ENCODE data around the gene MLC1. TPM values are rescaled to one million over a fixed set of nuclear protein-coding genes. Genes with fewer than 3 reads are reported as not detected.
"Not testable (repeated sequence)": the region's sequence is repeated elsewhere in the genome, so short reads cannot be mapped to it uniquely, and the experiment has no call there.

MLC1 gene
- polyA plus RNA-seq, 3 donors from 2014 or later: 64.8 to 123 (median 71.7) TPM

- Mint-ChIP-seq H3K27me3 (ENCODE audit: low read depth in 3 of 3) (peaks cover 3 to 12% (median 5%) of the 10 kb centered on the region in 3 donors), H3K4me1 (peaks cover 3 to 5% of the 10 kb centered on the region in 2 donors), H3K36me3 (no peaks in the 10 kb centered on the region), H3K27ac (peak overlapping the region in 2 of 6 donors; percentile 19 to 52), H3K9me3 (no peaks in the 10 kb centered on the region), H3K4me3 (peak overlapping the region in 1 of 5 donors; percentile 30)
- DNase-seq: no peak
Observed at GRCh38 chr22:50090412-50090714, 5.1 kb upstream of the MLC1 start.

DNA sequence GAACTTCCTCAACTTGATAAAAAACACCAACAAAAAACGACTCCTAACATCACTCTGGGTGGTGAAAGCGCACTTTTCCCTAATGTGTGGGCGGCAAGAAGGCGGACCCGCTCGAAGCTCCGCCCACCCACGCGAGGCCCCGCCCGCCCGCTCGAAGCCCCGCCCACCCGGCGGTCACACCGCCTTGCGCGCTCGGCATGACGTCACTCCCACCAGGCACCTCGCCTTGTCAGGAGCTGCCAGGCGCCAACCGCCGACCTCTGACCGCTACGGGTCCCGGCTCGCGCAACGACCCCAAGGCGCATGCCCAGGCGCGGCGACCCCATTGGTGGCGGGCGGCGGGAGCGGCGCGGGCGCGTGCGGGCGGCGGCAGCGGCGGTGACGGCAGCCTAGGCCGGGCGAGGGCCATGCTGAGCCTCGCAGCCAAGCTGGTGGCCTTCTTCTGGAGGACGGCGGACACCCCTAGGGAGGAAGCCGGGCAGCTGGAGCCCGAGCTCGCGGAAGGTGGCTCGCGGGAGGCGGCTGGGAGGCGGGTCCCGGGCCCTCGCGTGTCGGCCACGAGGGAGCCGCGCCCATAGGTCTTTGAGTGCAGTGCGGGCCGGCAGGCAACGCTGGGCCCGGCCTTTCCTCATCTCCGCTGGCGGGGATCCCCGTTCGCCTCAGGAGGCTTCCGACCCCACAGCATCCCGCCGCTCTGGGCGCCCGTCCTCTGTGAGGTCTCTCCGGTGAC lies 4.6 kb upstream of the MLC1 start, which contains the start of gene MOV10L1:
TSS of gene MOV10L1 (plus strand) at position 325 of the 730 bp plus-strand sequence. CDS start at position 408, 83 bp downstream.
- H3K4me1 Mint-ChIP-seq: peaks cover 3 to 5% of the 10 kb centered on the region in 2 donors
- H3K36me3 Mint-ChIP-seq: no peaks in the 10 kb centered on the region
- H3K27me3 Mint-ChIP-seq (ENCODE audit: low read depth in 3 of 3): peaks cover 2 to 14% (median 5%) of the 10 kb centered on the region in 3 donors
- no peaks in the 10 kb centered on the region for H3K9me3 Mint-ChIP-seq
- H3K4me3 Mint-ChIP-seq: peak within 1 kb of the TSS in 1 of 5 donors; percentile 30
- peak; percentile 40 to 76 (median 42) for DNase-seq
- H3K27ac Mint-ChIP-seq: peak within 1 kb of the TSS in 3 of 6 donors; percentile 19 to 52 (median 26)

DNA sequence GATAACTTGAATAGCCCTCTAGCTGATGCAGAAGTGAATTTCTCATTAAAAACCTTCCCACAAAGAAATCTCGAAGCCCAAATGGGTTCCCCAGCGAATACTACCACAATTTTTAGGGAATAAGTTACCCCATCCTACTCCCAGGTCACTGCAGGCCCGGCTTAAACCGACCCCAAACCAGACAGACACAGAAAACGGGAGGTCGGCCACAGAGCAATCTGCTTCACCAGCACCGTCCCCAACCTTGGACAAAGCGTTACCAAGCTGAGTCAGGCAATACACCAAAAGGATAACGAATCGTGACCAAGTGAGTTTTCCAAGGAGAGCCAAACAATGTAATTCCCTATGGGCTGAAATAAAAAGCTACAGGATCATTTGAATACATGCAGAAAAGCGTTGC lies 4.0 kb upstream of the MLC1 start:
- H3K27ac Mint-ChIP-seq: peak overlapping the region in 3 of 6 donors; percentile 10 to 46 (median 26)
- H3K9me3 Mint-ChIP-seq: no peaks in the 10 kb centered on the region
- no peaks in the 10 kb centered on the region for H3K36me3 Mint-ChIP-seq
- H3K4me1 Mint-ChIP-seq: peaks cover 3 to 5% of the 10 kb centered on the region in 2 donors
- DNase-seq: no peak
- H3K27me3 Mint-ChIP-seq (ENCODE audit: low read depth in 3 of 3): peaks cover 4 to 14% (median 5%) of the 10 kb centered on the region in 3 donors
- no peak overlapping the region for H3K4me3 Mint-ChIP-seq

GRCh38 chr22:50088096-50088495 lies 2.9 kb upstream of the MLC1 start:
- Mint-ChIP-seq H3K4me1 (peaks cover 8 to 10% of the 10 kb centered on the region in 2 donors), H3K9me3 (no peaks in the 10 kb centered on the region), H3K27ac (peak overlapping the region in 1 of 6 donors; percentile 61), H3K27me3 (ENCODE audit: low read depth in 3 of 3) (peaks cover 5 to 14% (median 6%) of the 10 kb centered on the region in 3 donors), H3K36me3 (peaks cover 0 to under 1% (median 0%) of the 10 kb centered on the region in 3 donors), H3K4me3 (no peak overlapping the region)
- no peak for DNase-seq

- DNase-seq: no peak
- H3K27ac Mint-ChIP-seq: peak overlapping the region in 2 of 6 donors; percentile 61 to 80
- no peaks in the 10 kb centered on the region for H3K9me3 Mint-ChIP-seq
- peaks cover 12 to 14% of the 10 kb centered on the region in 2 donors for H3K4me1 Mint-ChIP-seq
- H3K36me3 Mint-ChIP-seq: peaks cover 0 to 4% (median 0%) of the 10 kb centered on the region in 3 donors
- H3K4me3 Mint-ChIP-seq: peak overlapping the region in 2 of 5 donors; percentile 12 to 41
- H3K27me3 Mint-ChIP-seq (ENCODE audit: low read depth in 3 of 3): peaks cover 8 to 14% (median 8%) of the 10 kb centered on the region in 3 donors
Observed at GRCh38 chr22:50087646-50088045, 2.4 kb upstream of the MLC1 start.

DNA sequence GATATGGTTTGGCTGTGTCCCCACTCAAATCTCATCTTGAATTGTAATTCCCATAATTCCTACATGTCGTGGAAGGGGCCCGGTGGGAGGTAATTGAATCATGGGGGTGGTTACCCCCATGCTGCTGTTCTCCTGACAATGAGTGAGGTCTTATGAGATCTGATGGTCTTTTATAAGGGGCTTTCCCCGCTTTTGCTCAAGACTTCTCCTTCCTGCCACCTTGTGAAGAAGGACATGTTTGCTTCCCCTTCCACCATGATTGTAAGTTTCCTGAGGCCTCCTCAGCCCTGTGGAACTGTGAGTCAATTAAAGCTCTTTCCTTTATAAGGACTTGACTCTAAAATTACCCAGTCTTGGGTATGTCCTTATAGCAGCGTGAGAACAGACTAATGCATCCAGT lies 1.7 kb upstream of the MLC1 start:
- not testable (repeated sequence) for H3K27ac Mint-ChIP-seq, DNase-seq, H3K9me3 Mint-ChIP-seq, H3K36me3 Mint-ChIP-seq, H3K4me3 Mint-ChIP-seq
- peaks cover 8 to 14% (median 8%) of the 10 kb centered on the region in 3 donors for H3K27me3 Mint-ChIP-seq (ENCODE audit: low read depth in 3 of 3)
- peaks cover 15 to 16% of the 10 kb centered on the region in 2 donors for H3K4me1 Mint-ChIP-seq

GRCh38 chr22:50086526-50086925 lies 1.3 kb upstream of the MLC1 start:
- peaks cover 16 to 17% of the 10 kb centered on the region in 2 donors for H3K4me1 Mint-ChIP-seq
- no peak overlapping the region for H3K27ac Mint-ChIP-seq
- H3K36me3 Mint-ChIP-seq: peaks cover 0 to 4% (median 0%) of the 10 kb centered on the region in 3 donors
- H3K4me3 Mint-ChIP-seq: no peak overlapping the region
- no peak for DNase-seq
- peaks cover 8 to 14% (median 10%) of the 10 kb centered on the region in 3 donors for H3K27me3 Mint-ChIP-seq (ENCODE audit: low read depth in 3 of 3)
- no peaks in the 10 kb centered on the region for H3K9me3 Mint-ChIP-seq

- Mint-ChIP-seq H3K27ac (no peak overlapping the region), H3K4me3 (no peak overlapping the region), H3K27me3 (ENCODE audit: low read depth in 3 of 3) (peaks cover 6 to 16% (median 10%) of the 10 kb centered on the region in 3 donors), H3K36me3 (peaks cover 0 to 7% (median 2%) of the 10 kb centered on the region in 3 donors), H3K4me1 (peaks cover 16 to 23% of the 10 kb centered on the region in 2 donors), H3K9me3 (no peaks in the 10 kb centered on the region)
- peak; percentile 24 to 29 (median 28) for DNase-seq
Observed at GRCh38 chr22:50084614-50085021, 608 bp downstream of the MLC1 start.

GRCh38 chr22:50084080-50084477 lies 1.1 kb downstream of the MLC1 start:
- Mint-ChIP-seq H3K27ac (no peak overlapping the region), H3K36me3 (peaks cover 0 to 10% (median 6%) of the 10 kb centered on the region in 3 donors), H3K4me1 (peaks cover 16 to 20% of the 10 kb centered on the region in 2 donors), H3K9me3 (no peaks in the 10 kb centered on the region), H3K4me3 (no peak overlapping the region), H3K27me3 (ENCODE audit: low read depth in 3 of 3) (peaks cover 6 to 16% (median 7%) of the 10 kb centered on the region in 3 donors)
- no peak for DNase-seq

- peaks cover 0 to 10% (median 6%) of the 10 kb centered on the region in 3 donors for H3K36me3 Mint-ChIP-seq
- H3K27me3 Mint-ChIP-seq (ENCODE audit: low read depth in 3 of 3): peaks cover 5 to 16% (median 6%) of the 10 kb centered on the region in 3 donors
- no peaks in the 10 kb centered on the region for H3K9me3 Mint-ChIP-seq
- H3K4me1 Mint-ChIP-seq: peaks cover 16 to 20% of the 10 kb centered on the region in 2 donors
- peak overlapping the region in 5 of 6 donors; percentile 75 to 91 (median 88) for H3K27ac Mint-ChIP-seq
- peak overlapping the region in 2 of 5 donors; percentile 71 to 79 for H3K4me3 Mint-ChIP-seq
- no peak for DNase-seq
Observed at GRCh38 chr22:50083462-50084079, 1.7 kb downstream of the MLC1 start.

DNA sequence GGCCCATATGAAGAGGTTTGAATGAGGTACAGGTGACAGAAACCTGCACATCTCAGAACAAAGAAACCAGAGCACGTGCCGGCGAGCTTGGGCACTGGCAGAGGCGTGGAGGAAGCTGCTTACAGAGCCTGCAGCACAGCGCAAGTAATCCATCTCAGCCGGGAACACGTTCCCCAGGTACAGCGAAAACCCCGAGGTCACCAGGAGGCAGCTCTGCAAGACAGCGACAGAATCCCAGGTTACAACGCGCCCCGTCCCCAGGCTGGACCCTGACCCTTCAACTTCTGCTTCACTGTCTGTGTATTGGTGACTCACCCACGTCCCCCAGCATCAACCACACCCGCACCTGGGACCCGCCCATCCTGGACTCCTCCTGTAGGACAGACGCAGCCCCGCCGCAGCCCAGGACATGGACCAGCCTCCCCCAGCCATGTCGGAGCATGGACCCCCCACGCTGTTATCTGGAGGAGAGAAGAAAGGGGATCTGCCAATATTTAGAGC lies 2.2 kb downstream of the MLC1 start:
- no peaks in the 10 kb centered on the region for H3K9me3 Mint-ChIP-seq
- DNase-seq: no peak
- H3K4me1 Mint-ChIP-seq: peaks cover 16 to 20% of the 10 kb centered on the region in 2 donors
- H3K36me3 Mint-ChIP-seq: peaks cover 0 to 13% (median 10%) of the 10 kb centered on the region in 3 donors
- peak overlapping the region; percentile 68 to 91 (median 84) for H3K27ac Mint-ChIP-seq
- peak overlapping the region in 2 of 5 donors; percentile 71 to 79 for H3K4me3 Mint-ChIP-seq
- peaks cover 5 to 16% (median 6%) of the 10 kb centered on the region in 3 donors for H3K27me3 Mint-ChIP-seq (ENCODE audit: low read depth in 3 of 3)

- Mint-ChIP-seq H3K9me3 (no peaks in the 10 kb centered on the region), H3K4me1 (peaks cover 14 to 20% of the 10 kb centered on the region in 2 donors), H3K4me3 (peak overlapping the region in 2 of 5 donors; percentile 71 to 79), H3K27ac (peak overlapping the region in 3 of 6 donors; percentile 73 to 81 (median 75)), H3K27me3 (ENCODE audit: low read depth in 3 of 3) (peaks cover 5 to 11% (median 6%) of the 10 kb centered on the region in 3 donors), H3K36me3 (peaks cover 0 to 13% (median 10%) of the 10 kb centered on the region in 3 donors)
- no peak for DNase-seq
Observed at GRCh38 chr22:50082197-50082715, 3.0 kb downstream of the MLC1 start.

GRCh38 chr22:50081426-50082196 lies 3.6 kb downstream of the MLC1 start:
- Mint-ChIP-seq H3K27ac (peak overlapping the region in 4 of 6 donors; percentile 17 to 71 (median 64)), H3K27me3 (ENCODE audit: low read depth in 3 of 3) (peaks cover 5 to 9% (median 6%) of the 10 kb centered on the region in 3 donors), H3K36me3 (peaks cover 1 to 14% (median 11%) of the 10 kb centered on the region in 3 donors), H3K9me3 (no peaks in the 10 kb centered on the region), H3K4me1 (peaks cover 14 to 21% of the 10 kb centered on the region in 2 donors), H3K4me3 (peak overlapping the region in 3 of 5 donors; percentile 53 to 68 (median 63))
- no peak for DNase-seq

Measured in immature natural killer cell (primary cell).